HCT116 (cell line): Measurements from ENCODE around the gene CSGALNACT2.

ENCODE experiments used
- CEBPB ChIP-seq: IDR thresholded peaks from 2 replicates; pipeline ENCODE4 v1.6.1; 2012; ENCODE audit warnings: low read depth
- ELF1 ChIP-seq: IDR thresholded peaks from 2 replicates; pipeline ENCODE4 v1.6.1; 2012; ENCODE audit warnings: low read depth, borderline replicate concordance
- EZH2 ChIP-seq: fragments of 200-600 bp; sonication (generic); IDR thresholded peaks from 2 replicates; pipeline ENCODE4 v1.6.1; 2017; ENCODE audit warnings: antibody characterized with exemption, mixed run types
- EZH2phosphoT487 ChIP-seq: fragments of 200-600 bp; IDR thresholded peaks from 2 replicates; pipeline ENCODE4 v1.6.1; 2018; ENCODE audit warnings: antibody characterized with exemption, borderline replicate concordance
- POLR2A ChIP-seq: IDR thresholded peaks from 2 replicates; pipeline ENCODE4 v1.7.0; 2011; ENCODE audit warnings: borderline replicate concordance; ENCODE audit not compliant: insufficient read depth, insufficient read length; ENCODE audit errors: extremely low read depth
- POLR2AphosphoS5 ChIP-seq: IDR thresholded peaks from 2 replicates; pipeline ENCODE4 v1.6.1; 2011; ENCODE audit warnings: mild to moderate bottlenecking, low read depth, low read length, moderate library complexity
- RAD21 ChIP-seq: IDR thresholded peaks from 2 replicates; pipeline ENCODE4 v1.6.1; 2012; ENCODE audit warnings: low read depth, mild to moderate bottlenecking
- REST ChIP-seq: IDR thresholded peaks from 2 replicates; pipeline ENCODE4 v1.6.1; 2012; ENCODE audit warnings: low read depth
- YY1 ChIP-seq: IDR thresholded peaks from 2 replicates; pipeline ENCODE4 v1.6.1; 2011; ENCODE audit warnings: low read length, low read depth, moderate library complexity, mild to moderate bottlenecking; ENCODE audit not compliant: insufficient replicate concordance; ENCODE audit errors: extremely low read depth
- ZNF274 ChIP-seq: fragments of 200-500 bp; sonication (Bioruptor generic); IDR thresholded peaks from 2 replicates; pipeline ENCODE4 v1.6.1; 2014; ENCODE audit warnings: mild to moderate bottlenecking, low read depth, low read length, inconsistent platforms
- TF ChIP-seq, protein P1 (sequence below), 3 experiments: fragments of 200-600 bp in 1 of 3; sonication (generic) in 1 of 3; IDR thresholded peaks in 2 of 3; conservative IDR thresholded peaks in 1 of 3; 2 replicates each; pipeline ENCODE4 v1.5.1; 2012 to 2017; ENCODE audit warnings: low read depth in 2 of 3, low read length in 2 of 3, antibody characterized with exemption in 1 of 3, borderline replicate concordance in 1 of 3, control low read depth in 1 of 3, mild to moderate bottlenecking in 1 of 3, mixed read lengths in 1 of 3, mixed run types in 1 of 3, moderate library complexity in 1 of 3; ENCODE audit not compliant: insufficient read depth in 1 of 3

- no peak for TF ChIP-seq POLR2AphosphoS5
- TF ChIP-seq, protein P1, sequence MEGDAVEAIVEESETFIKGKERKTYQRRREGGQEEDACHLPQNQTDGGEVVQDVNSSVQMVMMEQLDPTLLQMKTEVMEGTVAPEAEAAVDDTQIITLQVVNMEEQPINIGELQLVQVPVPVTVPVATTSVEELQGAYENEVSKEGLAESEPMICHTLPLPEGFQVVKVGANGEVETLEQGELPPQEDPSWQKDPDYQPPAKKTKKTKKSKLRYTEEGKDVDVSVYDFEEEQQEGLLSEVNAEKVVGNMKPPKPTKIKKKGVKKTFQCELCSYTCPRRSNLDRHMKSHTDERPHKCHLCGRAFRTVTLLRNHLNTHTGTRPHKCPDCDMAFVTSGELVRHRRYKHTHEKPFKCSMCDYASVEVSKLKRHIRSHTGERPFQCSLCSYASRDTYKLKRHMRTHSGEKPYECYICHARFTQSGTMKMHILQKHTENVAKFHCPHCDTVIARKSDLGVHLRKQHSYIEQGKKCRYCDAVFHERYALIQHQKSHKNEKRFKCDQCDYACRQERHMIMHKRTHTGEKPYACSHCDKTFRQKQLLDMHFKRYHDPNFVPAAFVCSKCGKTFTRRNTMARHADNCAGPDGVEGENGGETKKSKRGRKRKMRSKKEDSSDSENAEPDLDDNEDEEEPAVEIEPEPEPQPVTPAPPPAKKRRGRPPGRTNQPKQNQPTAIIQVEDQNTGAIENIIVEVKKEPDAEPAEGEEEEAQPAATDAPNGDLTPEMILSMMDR (IDR thresholded peaks at IDR 0.05 in 2 of 3, conservative IDR thresholded peaks at IDR 0.05 in 1 of 3; ENCODE audit: borderline replicate concordance in 1 of 3, insufficient read depth in 1 of 3, low read depth in 2 of 3, low read length in 2 of 3): no peak
- TF ChIP-seq YY1: no peak
- no peak for TF ChIP-seq POLR2A
- TF ChIP-seq EZH2phosphoT487: no peak
- no peak for TF ChIP-seq REST
- no peak for TF ChIP-seq RAD21
- no peak for TF ChIP-seq ELF1
- no peak for TF ChIP-seq EZH2
- TF ChIP-seq CEBPB: no peak
- TF ChIP-seq ZNF274: no peak
These were observed 31.8 kb upstream of the CSGALNACT2 start for GRCh38 chr10:43106256-43107091.
